HepG2 (cell line): ENCODE results near the gene RANBP3. TPM values are rescaled to one million over a fixed set of nuclear protein-coding genes. Genes with fewer than 3 reads are reported as not detected.

Experiments used
- EED ChIP-seq: sonication (generic); formaldehyde crosslinking; IDR thresholded peaks from 2 replicates; pipeline ENCODE4 v1.5.0; 2020; ENCODE audit warnings: mild to moderate bottlenecking, missing genetic modification reagents
- EP300 ChIP-seq, 3 experiments: sonication (generic) in 1 of 3; formaldehyde crosslinking in 1 of 3; IDR thresholded peaks; 2 replicates each; pipeline versions ENCODE4 v1.5.1 to v1.6.1; 2011 to 2020; ENCODE audit warnings: low read depth in 2 of 3, low read length in 2 of 3, borderline replicate concordance in 1 of 3, improper control_type of control experiment in 1 of 3, mild to moderate bottlenecking in 1 of 3, missing genetic modification reagents in 1 of 3, moderate library complexity in 1 of 3
- HNRNPK ChIP-seq: fragments of 200-400 bp; formaldehyde crosslinking; IDR thresholded peaks from 2 replicates; pipeline ENCODE4 v1.6.1; 2018; ENCODE audit warnings: low read length, low read depth, moderate library complexity, mild to moderate bottlenecking; ENCODE audit not compliant: poor library complexity, severe bottlenecking
- KDM3A ChIP-seq: IDR thresholded peaks from 2 replicates; pipeline ENCODE4 v1.6.1; 2018; ENCODE audit warnings: low read depth, missing compliant biosample characterization
- MED13 ChIP-seq: sonication (generic); formaldehyde crosslinking; IDR thresholded peaks from 2 replicates; pipeline ENCODE4 v1.5.0; 2020; ENCODE audit warnings: missing genetic modification reagents
- PHF8 ChIP-seq: sonication (generic); formaldehyde crosslinking; IDR thresholded peaks from 2 replicates; pipeline ENCODE4 v1.5.0; 2020; ENCODE audit warnings: missing genetic modification reagents
- ZSCAN20 ChIP-seq: sonication (generic); formaldehyde crosslinking; IDR thresholded peaks from 2 replicates; pipeline ENCODE4 v1.4.0; 2020; ENCODE audit warnings: missing genetic modification reagents, mild to moderate bottlenecking, borderline replicate concordance
- polyA plus RNA-seq, 8 experiments: library from polyadenylated mRNA; depleted of rRNA in 3 of 8; stranded (reverse) in 7 of 8; unstranded in 1 of 8; fragments of >200 nt; fragmentation: Illumina TruSeq in 4 of 8; extraction: Trizol in 4 of 8; gene quantifications; 2 replicates each; pipeline versions ENCODE4 v1.2.1 to v1.2.3, GENCODE V29; 2011 to 2016; ENCODE audit warnings: low read depth in 4 of 8, missing spikeins in 1 of 8, mixed read lengths in 1 of 8; ENCODE audit not compliant: insufficient read depth in 1 of 8
- total RNA-seq, 5 experiments: library from RNA; depleted of rRNA; stranded (reverse); fragments of >200 nt; fragmentation: Illumina TruSeq; extraction: Trizol; gene quantifications; 2 replicates each; pipeline ENCODE4 v1.2.3, GENCODE V29; 2016; ENCODE audit warnings: low read depth in 1 of 5
- TF ChIP-seq, protein P1 (sequence below): sonication (generic); formaldehyde crosslinking; IDR thresholded peaks from 2 replicates; pipeline ENCODE4 v1.5.0; 2020; ENCODE audit warnings: missing genetic modification reagents
- TF ChIP-seq, protein P2 (sequence below): sonication (generic); formaldehyde crosslinking; IDR thresholded peaks from 2 replicates; pipeline ENCODE4 v1.5.1; 2020; ENCODE audit warnings: mild to moderate bottlenecking, missing genetic modification reagents, borderline replicate concordance
- TF ChIP-seq, protein P3 (sequence below): sonication (generic); formaldehyde crosslinking; IDR thresholded peaks from 2 replicates; pipeline ENCODE4 v1.5.1; 2020; ENCODE audit warnings: missing genetic modification reagents, mild to moderate bottlenecking, borderline replicate concordance
- TF ChIP-seq, protein P4 (sequence below): sonication (generic); formaldehyde crosslinking; IDR thresholded peaks from 2 replicates; pipeline ENCODE4 v1.4.0; 2020; ENCODE audit warnings: mild to moderate bottlenecking, missing genetic modification reagents
- TF ChIP-seq, protein P5 (sequence below): sonication (generic); formaldehyde crosslinking; IDR thresholded peaks from 2 replicates; pipeline ENCODE4 v1.4.0; 2020; ENCODE audit warnings: mild to moderate bottlenecking, missing genetic modification reagents

Gene RANBP3
- total and polyA plus RNA-seq, 2 of the 13 experiments (the other 11 are each of a cell fraction or from before 2014, with no cell fraction given): 39.5 to 149 TPM

DNA sequence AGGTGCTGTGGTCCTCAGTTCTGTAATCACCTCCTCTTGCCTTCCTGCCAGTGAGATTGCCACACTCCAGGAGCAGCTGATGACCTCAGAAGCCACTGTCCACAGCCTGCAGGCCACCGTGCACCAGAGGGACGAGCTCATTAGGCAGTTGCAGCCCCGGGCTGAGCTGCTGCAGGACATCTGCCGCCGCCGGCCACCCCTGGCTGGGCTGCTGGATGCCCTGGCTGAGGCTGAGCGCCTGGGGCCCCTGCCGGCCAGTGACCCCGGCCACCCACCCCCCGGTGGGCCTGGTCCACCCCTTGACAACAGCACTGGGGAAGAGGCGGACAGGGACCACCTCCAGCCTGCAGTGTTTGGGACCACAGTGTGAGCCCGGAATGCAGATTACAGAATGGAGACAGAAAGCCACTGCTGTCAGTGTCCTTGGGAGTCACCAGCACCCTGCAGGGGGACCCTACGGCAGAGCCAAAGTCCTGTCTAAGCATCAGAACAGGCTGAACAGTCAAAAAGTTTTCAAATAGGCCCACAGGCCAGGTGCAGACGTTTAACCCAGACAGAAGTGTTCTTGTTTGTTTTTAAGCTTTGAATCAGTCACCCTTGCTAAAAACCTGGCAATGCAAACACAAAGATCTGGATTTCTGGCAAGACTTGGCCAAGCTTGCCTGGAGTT, 69.0 kb downstream of the RANBP3 start (continued):
- TF ChIP-seq, protein P1, sequence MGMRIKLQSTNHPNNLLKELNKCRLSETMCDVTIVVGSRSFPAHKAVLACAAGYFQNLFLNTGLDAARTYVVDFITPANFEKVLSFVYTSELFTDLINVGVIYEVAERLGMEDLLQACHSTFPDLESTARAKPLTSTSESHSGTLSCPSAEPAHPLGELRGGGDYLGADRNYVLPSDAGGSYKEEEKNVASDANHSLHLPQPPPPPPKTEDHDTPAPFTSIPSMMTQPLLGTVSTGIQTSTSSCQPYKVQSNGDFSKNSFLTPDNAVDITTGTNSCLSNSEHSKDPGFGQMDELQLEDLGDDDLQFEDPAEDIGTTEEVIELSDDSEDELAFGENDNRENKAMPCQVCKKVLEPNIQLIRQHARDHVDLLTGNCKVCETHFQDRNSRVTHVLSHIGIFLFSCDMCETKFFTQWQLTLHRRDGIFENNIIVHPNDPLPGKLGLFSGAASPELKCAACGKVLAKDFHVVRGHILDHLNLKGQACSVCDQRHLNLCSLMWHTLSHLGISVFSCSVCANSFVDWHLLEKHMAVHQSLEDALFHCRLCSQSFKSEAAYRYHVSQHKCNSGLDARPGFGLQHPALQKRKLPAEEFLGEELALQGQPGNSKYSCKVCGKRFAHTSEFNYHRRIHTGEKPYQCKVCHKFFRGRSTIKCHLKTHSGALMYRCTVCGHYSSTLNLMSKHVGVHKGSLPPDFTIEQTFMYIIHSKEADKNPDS (CRISPR knock-in tag): no peak
- TF ChIP-seq HNRNPK (no peak), MED13 (CRISPR knock-in tag) (no peak), ZSCAN20 (CRISPR knock-in tag) (no peak), EED (no peak), EP300 (IDR thresholded peaks at IDR 0.05; ENCODE audit: low read depth in 2 of 2, low read length in 2 of 2) (peak in 1 of 2 experiments; percentile 64; a peak in 1 of 4 replicates), EP300 (CRISPR knock-in tag; IDR thresholded peaks at IDR 0.05; ENCODE audit: borderline replicate concordance) (no peak), PHF8 (0 out of 2 replicates have a peak, but pooled peaks have one; percentile 11), KDM3A (CRISPR knock-in tag) (peak; percentile 36; the same call in 1 of the 2 replicates)
- TF ChIP-seq, protein P2, sequence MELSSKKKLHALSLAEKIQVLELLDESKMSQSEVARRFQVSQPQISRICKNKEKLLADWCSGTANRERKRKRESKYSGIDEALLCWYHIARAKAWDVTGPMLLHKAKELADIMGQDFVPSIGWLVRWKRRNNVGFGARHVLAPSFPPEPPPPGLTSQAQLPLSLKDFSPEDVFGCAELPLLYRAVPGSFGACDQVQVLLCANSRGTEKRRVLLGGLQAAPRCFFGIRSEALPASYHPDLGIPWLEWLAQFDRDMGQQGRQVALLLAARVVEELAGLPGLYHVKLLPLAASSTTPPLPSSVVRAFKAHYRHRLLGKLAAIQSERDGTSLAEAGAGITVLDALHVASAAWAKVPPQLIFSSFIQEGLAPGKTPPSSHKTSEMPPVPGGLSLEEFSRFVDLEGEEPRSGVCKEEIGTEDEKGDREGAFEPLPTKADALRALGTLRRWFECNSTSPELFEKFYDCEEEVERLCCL (CRISPR knock-in tag): no peak
- TF ChIP-seq, protein P3, sequence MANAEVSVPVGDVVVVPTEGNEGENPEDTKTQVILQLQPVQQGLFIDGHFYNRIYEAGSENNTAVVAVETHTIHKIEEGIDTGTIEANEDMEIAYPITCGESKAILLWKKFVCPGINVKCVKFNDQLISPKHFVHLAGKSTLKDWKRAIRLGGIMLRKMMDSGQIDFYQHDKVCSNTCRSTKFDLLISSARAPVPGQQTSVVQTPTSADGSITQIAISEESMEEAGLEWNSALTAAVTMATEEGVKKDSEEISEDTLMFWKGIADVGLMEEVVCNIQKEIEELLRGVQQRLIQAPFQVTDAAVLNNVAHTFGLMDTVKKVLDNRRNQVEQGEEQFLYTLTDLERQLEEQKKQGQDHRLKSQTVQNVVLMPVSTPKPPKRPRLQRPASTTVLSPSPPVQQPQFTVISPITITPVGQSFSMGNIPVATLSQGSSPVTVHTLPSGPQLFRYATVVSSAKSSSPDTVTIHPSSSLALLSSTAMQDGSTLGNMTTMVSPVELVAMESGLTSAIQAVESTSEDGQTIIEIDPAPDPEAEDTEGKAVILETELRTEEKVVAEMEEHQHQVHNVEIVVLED (CRISPR knock-in tag): no peak
- TF ChIP-seq, protein P4, sequence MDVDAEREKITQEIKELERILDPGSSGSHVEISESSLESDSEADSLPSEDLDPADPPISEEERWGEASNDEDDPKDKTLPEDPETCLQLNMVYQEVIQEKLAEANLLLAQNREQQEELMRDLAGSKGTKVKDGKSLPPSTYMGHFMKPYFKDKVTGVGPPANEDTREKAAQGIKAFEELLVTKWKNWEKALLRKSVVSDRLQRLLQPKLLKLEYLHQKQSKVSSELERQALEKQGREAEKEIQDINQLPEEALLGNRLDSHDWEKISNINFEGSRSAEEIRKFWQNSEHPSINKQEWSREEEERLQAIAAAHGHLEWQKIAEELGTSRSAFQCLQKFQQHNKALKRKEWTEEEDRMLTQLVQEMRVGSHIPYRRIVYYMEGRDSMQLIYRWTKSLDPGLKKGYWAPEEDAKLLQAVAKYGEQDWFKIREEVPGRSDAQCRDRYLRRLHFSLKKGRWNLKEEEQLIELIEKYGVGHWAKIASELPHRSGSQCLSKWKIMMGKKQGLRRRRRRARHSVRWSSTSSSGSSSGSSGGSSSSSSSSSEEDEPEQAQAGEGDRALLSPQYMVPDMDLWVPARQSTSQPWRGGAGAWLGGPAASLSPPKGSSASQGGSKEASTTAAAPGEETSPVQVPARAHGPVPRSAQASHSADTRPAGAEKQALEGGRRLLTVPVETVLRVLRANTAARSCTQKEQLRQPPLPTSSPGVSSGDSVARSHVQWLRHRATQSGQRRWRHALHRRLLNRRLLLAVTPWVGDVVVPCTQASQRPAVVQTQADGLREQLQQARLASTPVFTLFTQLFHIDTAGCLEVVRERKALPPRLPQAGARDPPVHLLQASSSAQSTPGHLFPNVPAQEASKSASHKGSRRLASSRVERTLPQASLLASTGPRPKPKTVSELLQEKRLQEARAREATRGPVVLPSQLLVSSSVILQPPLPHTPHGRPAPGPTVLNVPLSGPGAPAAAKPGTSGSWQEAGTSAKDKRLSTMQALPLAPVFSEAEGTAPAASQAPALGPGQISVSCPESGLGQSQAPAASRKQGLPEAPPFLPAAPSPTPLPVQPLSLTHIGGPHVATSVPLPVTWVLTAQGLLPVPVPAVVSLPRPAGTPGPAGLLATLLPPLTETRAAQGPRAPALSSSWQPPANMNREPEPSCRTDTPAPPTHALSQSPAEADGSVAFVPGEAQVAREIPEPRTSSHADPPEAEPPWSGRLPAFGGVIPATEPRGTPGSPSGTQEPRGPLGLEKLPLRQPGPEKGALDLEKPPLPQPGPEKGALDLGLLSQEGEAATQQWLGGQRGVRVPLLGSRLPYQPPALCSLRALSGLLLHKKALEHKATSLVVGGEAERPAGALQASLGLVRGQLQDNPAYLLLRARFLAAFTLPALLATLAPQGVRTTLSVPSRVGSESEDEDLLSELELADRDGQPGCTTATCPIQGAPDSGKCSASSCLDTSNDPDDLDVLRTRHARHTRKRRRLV (CRISPR knock-in tag): peak; percentile 37; the same call in 1 of the 2 replicates
- TF ChIP-seq, protein P5, sequence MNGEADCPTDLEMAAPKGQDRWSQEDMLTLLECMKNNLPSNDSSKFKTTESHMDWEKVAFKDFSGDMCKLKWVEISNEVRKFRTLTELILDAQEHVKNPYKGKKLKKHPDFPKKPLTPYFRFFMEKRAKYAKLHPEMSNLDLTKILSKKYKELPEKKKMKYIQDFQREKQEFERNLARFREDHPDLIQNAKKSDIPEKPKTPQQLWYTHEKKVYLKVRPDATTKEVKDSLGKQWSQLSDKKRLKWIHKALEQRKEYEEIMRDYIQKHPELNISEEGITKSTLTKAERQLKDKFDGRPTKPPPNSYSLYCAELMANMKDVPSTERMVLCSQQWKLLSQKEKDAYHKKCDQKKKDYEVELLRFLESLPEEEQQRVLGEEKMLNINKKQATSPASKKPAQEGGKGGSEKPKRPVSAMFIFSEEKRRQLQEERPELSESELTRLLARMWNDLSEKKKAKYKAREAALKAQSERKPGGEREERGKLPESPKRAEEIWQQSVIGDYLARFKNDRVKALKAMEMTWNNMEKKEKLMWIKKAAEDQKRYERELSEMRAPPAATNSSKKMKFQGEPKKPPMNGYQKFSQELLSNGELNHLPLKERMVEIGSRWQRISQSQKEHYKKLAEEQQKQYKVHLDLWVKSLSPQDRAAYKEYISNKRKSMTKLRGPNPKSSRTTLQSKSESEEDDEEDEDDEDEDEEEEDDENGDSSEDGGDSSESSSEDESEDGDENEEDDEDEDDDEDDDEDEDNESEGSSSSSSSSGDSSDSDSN: peak; percentile 78
